ENCODE results near the gene CHRNE.

Gene CHRNE

GRCh38 chr17:4944554-4945175 lies 41.8 kb upstream of the CHRNE start:
- TF ChIP-seq GATA3 (IDR thresholded peaks at IDR 0.05; ENCODE audit: low read depth, low read length) (no peak), GATA2 (IDR thresholded peaks at IDR 0.05; ENCODE audit: low read depth, low read length) (no peak)

GRCh38 chr17:4944163-4944553 lies 41.3 kb upstream of the CHRNE start:
- TF ChIP-seq GATA3 (IDR thresholded peaks at IDR 0.05; ENCODE audit: low read depth, low read length) (no peak), GATA2 (IDR thresholded peaks at IDR 0.05; ENCODE audit: low read depth, low read length) (no peak)

GRCh38 chr17:4942760-4943508 lies 40.0 kb upstream of the CHRNE start:
- no peak for TF ChIP-seq GATA3 (IDR thresholded peaks at IDR 0.05; ENCODE audit: low read depth, low read length)
- TF ChIP-seq GATA2 (IDR thresholded peaks at IDR 0.05; ENCODE audit: low read depth, low read length): no peak

GRCh38 chr17:4941319-4941610 lies 38.4 kb upstream of the CHRNE start:
- TF ChIP-seq GATA2 (IDR thresholded peaks at IDR 0.05; ENCODE audit: low read depth, low read length): no peak
- TF ChIP-seq GATA3 (IDR thresholded peaks at IDR 0.05; ENCODE audit: low read depth, low read length): no peak

- TF ChIP-seq GATA3 (IDR thresholded peaks at IDR 0.05; ENCODE audit: low read depth, low read length) (no peak), GATA2 (IDR thresholded peaks at IDR 0.05; ENCODE audit: low read depth, low read length) (no peak)
Observed at GRCh38 chr17:4940555-4941318, 37.8 kb upstream of the CHRNE start.

GRCh38 chr17:4939796-4940554 lies 37.1 kb upstream of the CHRNE start, which contains the start of the genes RNF167 and SLC25A11:
Gene RNF167 (plus strand): TSS chr17:4940268. CDS start chr17:4940910, 642 bp downstream.
Gene SLC25A11 (minus strand): TSS chr17:4940046. CDS start chr17:4939910, 136 bp downstream.
- TF ChIP-seq GATA2 (IDR thresholded peaks at IDR 0.05; ENCODE audit: low read depth, low read length) (no peak), GATA3 (IDR thresholded peaks at IDR 0.05; ENCODE audit: low read depth, low read length) (no peak)

- TF ChIP-seq GATA3 (IDR thresholded peaks at IDR 0.05; ENCODE audit: low read depth, low read length) (no peak), GATA2 (IDR thresholded peaks at IDR 0.05; ENCODE audit: low read depth, low read length) (no peak)
Observed at GRCh38 chr17:4939546-4939795, 36.6 kb upstream of the CHRNE start.

- TF ChIP-seq GATA2 (IDR thresholded peaks at IDR 0.05; ENCODE audit: low read depth, low read length) (no peak), GATA3 (IDR thresholded peaks at IDR 0.05; ENCODE audit: low read depth, low read length) (no peak)
Observed at GRCh38 chr17:4938688-4939545, 36.0 kb upstream of the CHRNE start.

- TF ChIP-seq GATA2 (IDR thresholded peaks at IDR 0.05; ENCODE audit: low read depth, low read length): no peak
- no peak for TF ChIP-seq GATA3 (IDR thresholded peaks at IDR 0.05; ENCODE audit: low read depth, low read length)
Observed at GRCh38 chr17:4938069-4938491, 35.2 kb upstream of the CHRNE start.

- TF ChIP-seq GATA2 (IDR thresholded peaks at IDR 0.05; ENCODE audit: low read depth, low read length): no peak
- no peak for TF ChIP-seq GATA3 (IDR thresholded peaks at IDR 0.05; ENCODE audit: low read depth, low read length)
Observed at GRCh38 chr17:4937553-4937952, 34.7 kb upstream of the CHRNE start.

GRCh38 chr17:4936436-4936835 lies 33.5 kb upstream of the CHRNE start:
- TF ChIP-seq GATA3 (IDR thresholded peaks at IDR 0.05; ENCODE audit: low read depth, low read length) (no peak), GATA2 (IDR thresholded peaks at IDR 0.05; ENCODE audit: low read depth, low read length) (no peak)

- TF ChIP-seq GATA3 (IDR thresholded peaks at IDR 0.05; ENCODE audit: low read depth, low read length) (no peak), GATA2 (IDR thresholded peaks at IDR 0.05; ENCODE audit: low read depth, low read length) (no peak)
Observed at GRCh38 chr17:4935650-4936049, 32.8 kb upstream of the CHRNE start.
